ENCODE measurements around the gene CNOT6. TPM values are rescaled to one million over a fixed set of nuclear protein-coding genes. Genes with fewer than 3 reads are reported as not detected.
"Not testable (repeated sequence)": the region's sequence is repeated elsewhere in the genome, so short reads cannot be mapped to it uniquely, and the experiment has no call there.

Gene CNOT6
- total RNA-seq = 10 to 100 TPM; 15.8 to 25.7 (median 24.1) TPM

DNA sequence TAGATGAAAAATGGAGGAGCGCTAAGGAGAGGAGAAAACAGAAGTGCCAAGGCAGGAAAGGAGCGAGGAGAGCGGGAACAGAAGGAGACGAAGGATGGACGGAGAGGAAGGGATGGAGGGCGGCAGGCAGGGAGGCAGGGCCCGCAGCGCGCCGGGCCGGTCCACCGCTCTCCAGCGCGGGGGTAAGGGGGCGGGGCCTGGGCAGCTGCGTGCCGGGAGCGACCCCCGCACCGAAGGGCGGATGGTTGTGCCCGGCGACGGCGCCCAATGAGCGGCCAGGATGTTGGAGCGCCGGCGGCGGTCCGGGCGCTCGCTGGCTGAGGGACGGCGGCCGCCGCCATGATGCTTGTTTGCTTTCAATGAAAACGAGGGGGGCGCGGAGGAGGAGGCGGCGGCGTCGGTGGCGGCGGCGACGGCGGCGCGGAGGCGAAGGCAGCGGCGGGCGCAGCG lies at the start of gene CNOT6:
Gene CNOT6 (plus strand): TSS at position 320 of the 450 bp plus-strand sequence. CDS start 34,898 bp downstream, outside the sequence.
- peak; percentile 35 for TF ChIP-seq POLR2AphosphoS5 (IDR thresholded peaks at IDR 0.05)
- TF ChIP-seq POLR2A (IDR thresholded peaks at IDR 0.05) = peak in 1 of 2 donors; percentile 37
- no peak for TF ChIP-seq EP300 (IDR thresholded peaks at IDR 0.05)
- no peak for TF ChIP-seq CTCF (IDR thresholded peaks at IDR 0.05)
- Histone ChIP-seq H3K27me3 (no peaks in the 10 kb centered on the region), H3K9me3 (no peaks in the 10 kb centered on the region), H3K36me3 (no peaks in the 10 kb centered on the region), H3K4me3 (peak within 1 kb of the TSS; percentile 84 to 100), H3K27ac (peak within 1 kb of the TSS; percentile 77 to 96 (median 95)), H3K4me1 (peaks cover 3 to 50% (median 6%) of the 10 kb centered on the region in 3 donors)
- ATAC-seq = peak; percentile 99
- 1% methylated on average over 22 of the region's 56 CpGs; no CpG with 5 or more reads in 1 of the 2 donors for WGBS, 2 donors (ENCODE audit: low coverage in 1 of 2)

GRCh38 chr5:180454752-180455151 lies 39.4 kb upstream of the CNOT6 start:
- H3K9me3 ChIP-seq = peaks cover 0 to 17% (median 0%) of the 10 kb centered on the region in 3 donors
- no peak for TF ChIP-seq CTCF (IDR thresholded peaks at IDR 0.05)
- TF ChIP-seq EP300 (IDR thresholded peaks at IDR 0.05) = no peak
- no peak for TF ChIP-seq POLR2A (IDR thresholded peaks at IDR 0.05)
- no peak overlapping the region for H3K27ac ChIP-seq
- H3K4me3 ChIP-seq = no peak overlapping the region
- H3K27me3 ChIP-seq = peaks cover 22% of the 10 kb centered on the region
- H3K4me1 ChIP-seq = no peaks in the 10 kb centered on the region
- 51 to 67% methylated on average over 1 to 2 of the region's 2 CpGs for WGBS, 2 donors (ENCODE audit: low coverage in 1 of 2)
- ATAC-seq = no peak
- no peaks in the 10 kb centered on the region for H3K36me3 ChIP-seq

DNA sequence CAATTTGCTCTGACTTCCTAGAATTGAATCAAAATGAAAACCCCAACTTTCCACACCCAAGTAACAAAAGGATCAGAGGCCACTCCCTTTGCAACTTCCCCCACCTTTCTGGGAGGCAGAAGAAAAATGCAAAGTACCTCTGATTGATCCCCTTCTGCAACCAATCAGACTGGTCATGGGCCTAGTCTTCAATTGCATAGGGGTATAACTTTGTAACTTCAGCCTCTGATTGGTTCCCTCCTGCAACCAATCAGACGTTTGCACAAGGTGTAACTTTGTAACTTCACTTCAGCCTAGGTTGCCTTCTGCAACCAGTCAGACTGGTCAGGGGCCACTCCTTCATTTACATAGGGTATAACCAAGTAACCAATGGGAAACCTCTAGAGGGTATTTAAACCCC lies 38.3 kb upstream of the CNOT6 start:
- no peak for ATAC-seq
- TF ChIP-seq EP300 (IDR thresholded peaks at IDR 0.05) (no peak), CTCF (IDR thresholded peaks at IDR 0.05) (no peak), POLR2A (IDR thresholded peaks at IDR 0.05) (no peak), POLR2AphosphoS5 (IDR thresholded peaks at IDR 0.05) (no peak)
- Histone ChIP-seq H3K27me3 (peaks cover 17% of the 10 kb centered on the region), H3K36me3 (no peaks in the 10 kb centered on the region), H3K4me1 (no peaks in the 10 kb centered on the region), H3K9me3 (peaks cover 0 to 18% (median 0%) of the 10 kb centered on the region in 3 donors), H3K4me3 (no peak overlapping the region), H3K27ac (no peak overlapping the region)
- WGBS, 2 donors (ENCODE audit: low coverage in 1 of 2) = 56 to 100% methylated on average over 1 of the region's 1 CpG

DNA sequence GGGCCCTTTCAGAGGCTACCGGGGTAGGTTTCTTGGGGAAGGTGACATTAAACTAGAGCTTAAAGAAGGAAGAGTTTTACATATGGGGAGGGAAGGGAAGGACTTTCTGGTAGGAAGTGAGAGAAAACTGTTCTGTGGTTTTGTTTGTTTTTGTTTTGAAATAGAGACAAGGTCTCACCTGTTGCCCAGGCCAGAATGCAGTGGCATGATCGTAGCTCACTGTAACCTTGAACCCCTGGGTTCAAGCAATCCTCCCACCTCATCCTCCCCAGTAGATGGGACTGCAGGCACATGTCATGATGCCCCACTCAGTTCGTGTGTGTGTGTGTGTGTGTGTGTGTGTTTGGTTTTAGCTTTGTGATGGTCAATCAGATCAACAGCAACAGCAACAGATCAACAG lies 37.4 kb upstream of the CNOT6 start:
- peaks cover 0 to 18% (median 0%) of the 10 kb centered on the region in 3 donors for H3K9me3 ChIP-seq
- no peak overlapping the region for H3K4me3 ChIP-seq
- H3K27ac ChIP-seq = no peak overlapping the region
- no peak for ATAC-seq
- no peak for TF ChIP-seq CTCF (IDR thresholded peaks at IDR 0.05)
- TF ChIP-seq EP300 (IDR thresholded peaks at IDR 0.05) = no peak
- TF ChIP-seq POLR2A (IDR thresholded peaks at IDR 0.05) = no peak
- no peak for TF ChIP-seq POLR2AphosphoS5 (IDR thresholded peaks at IDR 0.05)
- no peaks in the 10 kb centered on the region for H3K36me3 ChIP-seq
- H3K4me1 ChIP-seq = no peaks in the 10 kb centered on the region
- peaks cover 9% of the 10 kb centered on the region for H3K27me3 ChIP-seq
- 50 to 67% methylated on average over 1 to 2 of the region's 3 CpGs for WGBS, 2 donors (ENCODE audit: low coverage in 1 of 2)

DNA sequence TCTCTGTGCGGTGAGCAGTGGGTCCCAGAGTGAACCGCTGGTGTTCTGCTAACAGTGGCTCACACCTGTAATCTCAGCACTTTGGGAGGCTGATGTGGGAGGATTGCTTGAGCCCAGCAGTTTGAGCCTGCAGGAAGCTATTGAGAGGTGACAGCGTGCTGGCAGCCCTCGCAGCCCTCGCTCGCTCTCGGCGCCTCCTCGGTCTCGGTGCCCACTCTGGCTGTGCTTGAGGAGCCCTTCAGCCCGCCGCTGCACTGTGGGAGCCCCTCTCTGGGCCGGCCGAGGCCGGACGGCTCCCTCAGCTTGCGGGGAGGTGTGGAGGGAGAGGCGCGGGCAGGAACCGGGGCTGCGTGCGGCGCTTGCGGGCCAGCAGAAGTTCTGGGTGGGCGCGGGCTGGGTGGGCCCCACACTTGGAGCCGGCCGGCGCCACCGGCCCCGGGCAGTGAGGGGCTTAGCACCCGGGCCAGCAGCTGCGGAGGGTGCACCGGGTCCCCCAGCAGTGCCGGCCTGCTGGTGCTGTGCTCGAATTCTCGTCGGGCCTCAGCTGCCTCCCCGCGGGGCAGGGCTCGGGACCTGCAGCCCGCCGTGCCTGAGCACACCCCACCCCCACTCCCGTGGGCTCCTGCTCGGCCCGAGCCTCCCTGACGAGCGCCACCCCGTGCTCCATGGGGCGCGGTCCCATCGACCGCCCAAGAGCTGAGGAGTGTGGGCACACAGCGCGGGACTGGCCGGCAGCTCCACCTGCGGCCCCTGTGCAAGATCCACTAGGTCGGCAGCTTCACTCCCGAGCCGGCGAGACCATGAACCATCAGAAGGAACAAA lies 35.1 kb upstream of the CNOT6 start:
- H3K4me3 ChIP-seq, H3K36me3 ChIP-seq, H3K27ac ChIP-seq, ATAC-seq, H3K27me3 ChIP-seq, H3K4me1 ChIP-seq: not testable (repeated sequence)
- peaks cover 0 to 18% (median 0%) of the 10 kb centered on the region in 3 donors for H3K9me3 ChIP-seq
- WGBS, 2 donors (ENCODE audit: low coverage in 1 of 2) = 100% methylated on average over 1 to 2 of the region's 61 CpGs

DNA sequence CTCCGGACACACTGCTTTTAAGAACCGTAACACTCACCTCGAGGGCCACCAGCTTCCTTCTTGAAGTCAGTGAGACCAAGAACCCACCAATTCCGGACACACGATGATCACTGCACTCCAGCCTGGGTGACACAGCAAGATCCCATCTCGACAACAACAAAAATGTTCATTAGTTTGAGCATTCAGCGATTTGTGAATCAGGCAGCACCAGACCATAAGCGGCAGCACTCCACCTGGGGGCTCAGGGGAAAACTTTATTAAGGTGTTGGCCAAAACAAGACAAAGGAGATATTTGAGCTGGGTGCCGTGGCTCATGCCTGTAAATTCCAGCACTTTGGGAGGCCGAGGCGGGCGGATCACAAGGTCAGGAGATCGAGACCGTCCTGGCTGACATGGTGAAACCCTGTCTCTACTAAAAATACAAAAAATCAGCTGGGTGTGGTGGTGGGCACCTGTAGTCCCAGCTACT lies 34.5 kb upstream of the CNOT6 start:
- H3K36me3 ChIP-seq = not testable (repeated sequence)

More for the DNA sequence above, 34.5 kb upstream of the CNOT6 start:
- not testable (repeated sequence) for H3K27ac ChIP-seq, H3K4me3 ChIP-seq, H3K27me3 ChIP-seq, H3K4me1 ChIP-seq, ATAC-seq
- 91 to 94% methylated on average over 9 to 12 of the region's 14 CpGs for WGBS, 2 donors (ENCODE audit: low coverage in 1 of 2)
- peaks cover 0 to 18% (median 0%) of the 10 kb centered on the region in 3 donors for H3K9me3 ChIP-seq
